ENCODE data around the gene CCR3. TPM values are rescaled to one million over a fixed set of nuclear protein-coding genes. Genes with fewer than 3 reads are reported as not detected.

CCR3 gene
- not detected for total RNA-seq

DNA sequence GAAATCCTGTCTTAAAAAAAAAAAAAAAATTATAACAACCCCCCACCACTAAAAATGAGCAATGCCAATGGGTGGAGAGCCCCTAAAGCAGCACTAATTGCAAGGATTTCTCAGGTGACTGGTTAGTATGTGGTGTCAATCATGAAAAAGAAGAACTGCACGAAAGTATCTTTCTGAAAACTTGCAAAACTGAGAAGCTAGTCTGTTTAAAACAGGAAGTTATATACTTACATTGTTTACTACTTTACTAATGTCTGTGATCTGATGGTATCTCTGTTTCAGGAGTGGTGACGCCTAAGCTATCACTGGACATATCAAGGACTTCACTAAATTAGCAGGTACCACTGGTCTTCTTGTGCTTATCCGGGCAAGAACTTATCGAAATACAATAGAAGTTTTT is at the start of gene CCR3:
TSS of gene CCR3 (plus strand) at position 341 of the 400 bp plus-strand sequence. CDS start 22,699 bp downstream, outside the sequence.
- 87 to 97% methylated on average over 4 of the region's 4 CpGs for WGBS, 2 donors (ENCODE audit: low coverage in 1 of 2)
- Histone ChIP-seq H3K4me3 (no peak within 1 kb of the TSS), H3K36me3 (no peaks in the 10 kb centered on the region), H3K27me3 (no peaks in the 10 kb centered on the region), H3K27ac (no peak within 1 kb of the TSS), H3K9me3 (no peaks in the 10 kb centered on the region), H3K4me1 (no peaks in the 10 kb centered on the region)
- TF ChIP-seq POLR2AphosphoS5 (IDR thresholded peaks at IDR 0.05) (no peak), EP300 (IDR thresholded peaks at IDR 0.05) (no peak), POLR2A (IDR thresholded peaks at IDR 0.05) (no peak)
- TF ChIP-seq, protein P1, sequence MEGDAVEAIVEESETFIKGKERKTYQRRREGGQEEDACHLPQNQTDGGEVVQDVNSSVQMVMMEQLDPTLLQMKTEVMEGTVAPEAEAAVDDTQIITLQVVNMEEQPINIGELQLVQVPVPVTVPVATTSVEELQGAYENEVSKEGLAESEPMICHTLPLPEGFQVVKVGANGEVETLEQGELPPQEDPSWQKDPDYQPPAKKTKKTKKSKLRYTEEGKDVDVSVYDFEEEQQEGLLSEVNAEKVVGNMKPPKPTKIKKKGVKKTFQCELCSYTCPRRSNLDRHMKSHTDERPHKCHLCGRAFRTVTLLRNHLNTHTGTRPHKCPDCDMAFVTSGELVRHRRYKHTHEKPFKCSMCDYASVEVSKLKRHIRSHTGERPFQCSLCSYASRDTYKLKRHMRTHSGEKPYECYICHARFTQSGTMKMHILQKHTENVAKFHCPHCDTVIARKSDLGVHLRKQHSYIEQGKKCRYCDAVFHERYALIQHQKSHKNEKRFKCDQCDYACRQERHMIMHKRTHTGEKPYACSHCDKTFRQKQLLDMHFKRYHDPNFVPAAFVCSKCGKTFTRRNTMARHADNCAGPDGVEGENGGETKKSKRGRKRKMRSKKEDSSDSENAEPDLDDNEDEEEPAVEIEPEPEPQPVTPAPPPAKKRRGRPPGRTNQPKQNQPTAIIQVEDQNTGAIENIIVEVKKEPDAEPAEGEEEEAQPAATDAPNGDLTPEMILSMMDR (IDR thresholded peaks at IDR 0.05): no peak
- no peak for ATAC-seq

DNA sequence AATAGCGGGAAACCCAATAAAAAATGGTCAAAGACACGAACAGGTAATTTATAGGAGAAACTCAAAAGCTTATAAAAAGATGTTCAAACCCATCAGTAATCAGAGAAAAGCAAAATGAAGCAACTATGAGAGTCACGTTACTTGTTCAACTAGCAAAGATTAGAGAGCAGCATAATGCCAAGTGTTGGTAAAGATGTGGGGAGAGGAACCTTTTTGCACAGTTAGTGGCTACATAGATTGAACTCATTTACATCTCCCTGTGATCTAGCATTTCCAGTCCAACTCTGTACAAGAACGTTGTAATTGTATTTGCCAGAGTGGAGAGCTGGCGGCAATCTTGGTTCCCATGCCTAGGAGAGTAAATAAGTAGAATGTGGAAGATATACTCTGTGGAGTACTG is 49.3 kb upstream of the CCR3 start:
- Histone ChIP-seq H3K9me3 (peaks cover 0 to 34% (median 1%) of the 10 kb centered on the region in 3 donors), H3K4me3 (no peak overlapping the region), H3K27me3 (no peaks in the 10 kb centered on the region), H3K36me3 (no peaks in the 10 kb centered on the region), H3K4me1 (no peaks in the 10 kb centered on the region), H3K27ac (no peak overlapping the region)
- TF ChIP-seq POLR2AphosphoS5 (IDR thresholded peaks at IDR 0.05) (no peak), EP300 (IDR thresholded peaks at IDR 0.05) (no peak), POLR2A (IDR thresholded peaks at IDR 0.05) (no peak)
- TF ChIP-seq, protein P1 (IDR thresholded peaks at IDR 0.05): no peak
- no peak for ATAC-seq
- 74 to 84% methylated on average over 3 to 5 of the region's 5 CpGs for WGBS, 2 donors (ENCODE audit: low coverage in 1 of 2)

DNA sequence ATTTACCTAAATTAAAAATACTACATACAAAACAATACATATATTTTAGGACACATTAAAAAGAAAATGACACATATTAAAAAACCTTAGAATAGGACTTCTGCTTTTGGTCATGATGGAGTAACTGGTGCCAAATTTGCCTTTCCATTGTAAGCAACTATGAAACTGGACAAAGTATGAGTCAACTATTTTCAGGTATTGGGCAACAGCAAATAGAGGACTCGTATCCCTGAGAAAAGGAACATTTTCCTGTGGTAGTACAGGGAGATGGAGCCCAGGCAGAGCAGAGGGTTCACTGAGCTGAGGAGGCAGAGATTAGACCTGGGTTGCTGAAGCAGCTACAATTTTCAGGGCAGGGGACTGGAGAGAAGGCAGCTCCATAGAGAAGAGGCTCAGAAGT is 48.8 kb upstream of the CCR3 start:
- peak; percentile 16 for ATAC-seq
- H3K9me3 ChIP-seq: peaks cover 0 to 34% (median 1%) of the 10 kb centered on the region in 3 donors

DNA sequence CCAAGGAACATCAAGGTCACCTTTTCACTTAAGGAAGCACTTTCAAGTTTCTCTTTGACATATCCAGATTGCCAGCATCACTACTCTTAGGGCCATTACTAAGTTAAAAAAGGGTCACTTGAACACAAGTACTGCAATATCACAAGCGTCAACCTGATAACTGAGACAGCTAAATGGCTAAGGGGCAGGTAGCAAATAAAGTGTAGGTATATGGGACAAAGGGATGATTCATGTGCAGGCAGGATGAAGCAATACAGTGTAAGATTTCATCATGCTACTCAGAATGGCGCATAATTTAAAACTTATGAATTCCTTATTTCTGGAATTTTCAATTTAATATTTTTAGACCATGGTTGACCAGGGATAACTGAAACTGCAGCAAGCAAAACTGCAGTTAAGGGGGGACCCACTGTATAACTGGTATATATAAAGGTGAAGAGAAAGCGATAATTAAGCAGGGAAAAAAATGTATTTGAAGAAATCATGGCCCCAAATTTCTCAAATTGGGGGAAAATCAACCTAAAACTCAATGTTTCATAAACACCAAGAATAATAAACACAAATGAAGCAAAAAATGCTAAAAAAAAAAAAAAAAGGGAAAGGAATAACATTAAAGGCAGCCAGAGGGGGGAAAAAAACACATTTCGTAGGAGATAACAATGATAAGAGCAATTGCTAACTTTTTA is 47.2 kb upstream of the CCR3 start:
- WGBS, 2 donors (ENCODE audit: low coverage in 1 of 2): 69 to 100% methylated on average over 2 to 4 of the region's 4 CpGs
- Histone ChIP-seq H3K27ac (no peak overlapping the region), H3K4me3 (no peak overlapping the region), H3K27me3 (no peaks in the 10 kb centered on the region), H3K36me3 (no peaks in the 10 kb centered on the region), H3K4me1 (no peaks in the 10 kb centered on the region), H3K9me3 (peaks cover 0 to 34% (median 1%) of the 10 kb centered on the region in 3 donors)
- no peak for TF ChIP-seq EP300 (IDR thresholded peaks at IDR 0.05)
- TF ChIP-seq, protein P1 (IDR thresholded peaks at IDR 0.05): no peak
- TF ChIP-seq POLR2A (IDR thresholded peaks at IDR 0.05): no peak
- no peak for TF ChIP-seq POLR2AphosphoS5 (IDR thresholded peaks at IDR 0.05)
- no peak for ATAC-seq

More for the DNA sequence above, 48.8 kb upstream of the CCR3 start:
- no peaks in the 10 kb centered on the region for H3K27me3 ChIP-seq
- no peaks in the 10 kb centered on the region for H3K4me1 ChIP-seq
- no peaks in the 10 kb centered on the region for H3K36me3 ChIP-seq
- 91 to 100% methylated on average over 1 of the region's 1 CpG for WGBS, 2 donors (ENCODE audit: low coverage in 1 of 2)
- TF ChIP-seq EP300 (IDR thresholded peaks at IDR 0.05) (no peak), POLR2AphosphoS5 (IDR thresholded peaks at IDR 0.05) (no peak), POLR2A (IDR thresholded peaks at IDR 0.05) (no peak)
- TF ChIP-seq, protein P1 (IDR thresholded peaks at IDR 0.05): no peak
- H3K4me3 ChIP-seq: no peak overlapping the region
- no peak overlapping the region for H3K27ac ChIP-seq

Data from gastroesophageal sphincter (tissue), 4 donors.